HepG2 (cell line): ENCODE results near the gene WFDC10B. TPM values are rescaled to one million over a fixed set of nuclear protein-coding genes. Genes with fewer than 3 reads are reported as not detected.
A peak's percentile ranks its signal among the peaks of the same experiment; 100 is the strongest.

Experiments used
- ARID3A ChIP-seq: IDR thresholded peaks from 2 replicates; pipeline ENCODE4 v1.6.1; 2012; ENCODE audit warnings: low read depth, low read length, improper control_type of control experiment
- ARNT ChIP-seq: fragments of 450-650 bp; IDR thresholded peaks from 2 replicates; pipeline ENCODE4 v1.6.1; 2017
- BRF2 ChIP-seq: sonication (generic); formaldehyde crosslinking; IDR thresholded peaks from 2 replicates; pipeline ENCODE4 v1.8.1; 2022; ENCODE audit warnings: mild to moderate bottlenecking, missing genetic modification reagents
- DNMT1 ChIP-seq: sonication (generic); formaldehyde crosslinking; IDR thresholded peaks from 2 replicates; pipeline ENCODE4 v1.5.1; 2020; ENCODE audit warnings: mild to moderate bottlenecking, missing genetic modification reagents
- FOSL2 ChIP-seq: sonication (generic); formaldehyde crosslinking; IDR thresholded peaks from 2 replicates; pipeline ENCODE4 v1.4.0; 2020; ENCODE audit warnings: missing genetic modification reagents
- HNF4G ChIP-seq, 2 experiments: sonication (generic) in 1 of 2; formaldehyde crosslinking in 1 of 2; IDR thresholded peaks; 2 replicates each; pipeline versions ENCODE4 v1.4.0 to v1.6.1; 2011 to 2020; ENCODE audit warnings: borderline replicate concordance in 2 of 2, low read depth in 2 of 2, mild to moderate bottlenecking in 2 of 2, low read length in 1 of 2, missing genetic modification reagents in 1 of 2, moderate library complexity in 1 of 2
- NR2F1 ChIP-seq, 2 experiments: fragments of 450-650 bp in 1 of 2; formaldehyde crosslinking in 1 of 2; IDR thresholded peaks; 2 replicates each; pipeline versions ENCODE4 v1.5.0 to v1.6.1; 2016 to 2020; ENCODE audit warnings: mild to moderate bottlenecking in 1 of 2, missing compliant biosample characterization in 1 of 2, missing genetic modification reagents in 1 of 2, moderate library complexity in 1 of 2
- PRPF4 ChIP-seq: fragments of 200-400 bp; formaldehyde crosslinking; IDR thresholded peaks from 2 replicates; pipeline ENCODE4 v1.6.1; 2016; ENCODE audit warnings: low read length, low read depth; ENCODE audit not compliant: poor library complexity, severe bottlenecking
- REPIN1 ChIP-seq: sonication (generic); formaldehyde crosslinking; IDR thresholded peaks from 2 replicates; pipeline ENCODE4 v1.8.0; 2022; ENCODE audit warnings: missing genetic modification reagents, low read depth, mild to moderate bottlenecking, borderline replicate concordance
- SMC3 ChIP-seq: IDR thresholded peaks from 2 replicates; pipeline ENCODE4 v1.6.1; 2011; ENCODE audit warnings: low read length, improper control_type of control experiment
- SOX6 ChIP-seq, 2 experiments: fragments of 450-650 bp in 1 of 2; sonication (generic) in 1 of 2; formaldehyde crosslinking in 1 of 2; IDR thresholded peaks; 2 replicates each; pipeline versions ENCODE4 v1.4.0 to v1.6.1; 2017 to 2020; ENCODE audit warnings: antibody characterized with exemption in 1 of 2, mild to moderate bottlenecking in 1 of 2, missing genetic modification reagents in 1 of 2
- SP1 ChIP-seq, 2 experiments: fragments of 450-650 bp in 1 of 2; sonication (generic) in 1 of 2; formaldehyde crosslinking in 1 of 2; IDR thresholded peaks; 2 replicates each; pipeline versions ENCODE4 v1.4.0 to v1.6.1; 2016 to 2020; ENCODE audit warnings: missing genetic modification reagents in 1 of 2
- TFDP2 ChIP-seq: sonication (generic); formaldehyde crosslinking; IDR thresholded peaks from 2 replicates; pipeline ENCODE4 v1.4.0; 2020; ENCODE audit warnings: missing genetic modification reagents
- THAP7 ChIP-seq: sonication (generic); formaldehyde crosslinking; IDR thresholded peaks from 2 replicates; pipeline ENCODE4 v1.8.1; 2023; ENCODE audit warnings: mild to moderate bottlenecking, missing genetic modification reagents
- ZBTB34 ChIP-seq: sonication (generic); formaldehyde crosslinking; IDR thresholded peaks from 2 replicates; pipeline ENCODE4 v1.8.0; 2022; ENCODE audit warnings: mild to moderate bottlenecking, missing genetic modification reagents
- ZGPAT ChIP-seq: IDR thresholded peaks from 2 replicates; pipeline ENCODE4 v1.6.1; 2016; ENCODE audit warnings: mild to moderate bottlenecking
- ZMYM2 ChIP-seq: sonication (generic); formaldehyde crosslinking; IDR thresholded peaks from 2 replicates; pipeline ENCODE4 v1.8.0; 2022; ENCODE audit warnings: mild to moderate bottlenecking, missing genetic modification reagents
- ZMYM3 ChIP-seq: sonication (generic); formaldehyde crosslinking; IDR thresholded peaks from 2 replicates; pipeline ENCODE4 v1.5.1; 2020; ENCODE audit warnings: mild to moderate bottlenecking, missing genetic modification reagents
- ZNF264 ChIP-seq: sonication (generic); formaldehyde crosslinking; IDR thresholded peaks from 2 replicates; pipeline ENCODE4 v1.4.0; 2020; ENCODE audit warnings: missing genetic modification reagents
- ZNF546 ChIP-seq: sonication (generic); formaldehyde crosslinking; conservative IDR thresholded peaks from 2 replicates; pipeline ENCODE4 v1.8.1; 2023; ENCODE audit warnings: mild to moderate bottlenecking, missing genetic modification reagents
- ZNF652 ChIP-seq: IDR thresholded peaks from 2 replicates; pipeline ENCODE4 v1.6.1; 2016; ENCODE audit warnings: low read depth, borderline replicate concordance
- ZNF792 ChIP-seq: IDR thresholded peaks from 2 replicates; pipeline ENCODE4 v1.6.1; 2016
- polyA plus RNA-seq, 8 experiments: library from polyadenylated mRNA; depleted of rRNA in 3 of 8; stranded (reverse) in 7 of 8; unstranded in 1 of 8; fragments of >200 nt; fragmentation: Illumina TruSeq in 4 of 8; extraction: Trizol in 4 of 8; gene quantifications; 2 replicates each; pipeline versions ENCODE4 v1.2.1 to v1.2.3, GENCODE V29; 2011 to 2016; ENCODE audit warnings: low read depth in 4 of 8, missing spikeins in 1 of 8, mixed read lengths in 1 of 8; ENCODE audit not compliant: insufficient read depth in 1 of 8
- total RNA-seq, 5 experiments: library from RNA; depleted of rRNA; stranded (reverse); fragments of >200 nt; fragmentation: Illumina TruSeq; extraction: Trizol; gene quantifications; 2 replicates each; pipeline ENCODE4 v1.2.3, GENCODE V29; 2016; ENCODE audit warnings: low read depth in 1 of 5

WFDC10B gene
- total and polyA plus RNA-seq, 2 of the 13 experiments (the other 11 are each of a cell fraction or from before 2014, with no cell fraction given): 0.24 TPM; not detected in 1

- no peak for TF ChIP-seq ZNF652 (CRISPR knock-in tag)
- TF ChIP-seq ZNF792 (CRISPR knock-in tag): 0 out of 2 replicates have a peak, but pooled peaks have one; percentile 21
- TF ChIP-seq ZGPAT (CRISPR knock-in tag): peak; percentile 70; the same call in 1 of the 2 replicates
- no peak for TF ChIP-seq DNMT1 (CRISPR knock-in tag)
- no peak for TF ChIP-seq ZNF546 (CRISPR knock-in tag)
- TF ChIP-seq HNF4G (IDR thresholded peaks at IDR 0.05; ENCODE audit: borderline replicate concordance, low read depth, low read length): peak; percentile 90
- no peak for TF ChIP-seq HNF4G (CRISPR knock-in tag; IDR thresholded peaks at IDR 0.05; ENCODE audit: borderline replicate concordance, low read depth)
- no peak for TF ChIP-seq ARNT
- 0 out of 2 replicates have a peak, but pooled peaks have one; percentile 40 for TF ChIP-seq ZMYM2 (CRISPR knock-in tag)
- TF ChIP-seq FOSL2: peak; percentile 73
- no peak for TF ChIP-seq SP1 (IDR thresholded peaks at IDR 0.05)
- TF ChIP-seq SP1 (CRISPR knock-in tag; IDR thresholded peaks at IDR 0.05): no peak
- peak; percentile 17; the same call in 1 of the 2 replicates for TF ChIP-seq TFDP2 (CRISPR knock-in tag)
- peak; percentile 33; the same call in 1 of the 2 replicates for TF ChIP-seq SMC3
- peak; percentile 44 to 77; a peak in 2 of 4 replicates for TF ChIP-seq NR2F1 (CRISPR knock-in tag; IDR thresholded peaks at IDR 0.05)
- TF ChIP-seq ZBTB34 (CRISPR knock-in tag): peak; percentile 96
- no peak for TF ChIP-seq SOX6 (IDR thresholded peaks at IDR 0.05)
- peak; percentile 89 for TF ChIP-seq SOX6 (CRISPR knock-in tag; IDR thresholded peaks at IDR 0.05)
- TF ChIP-seq ZNF264: peak; percentile 64; the same call in 1 of the 2 replicates
- TF ChIP-seq ARID3A: peak; percentile 86
- peak; percentile 45; the same call in 1 of the 2 replicates for TF ChIP-seq ZMYM3 (CRISPR knock-in tag)
- TF ChIP-seq BRF2 (CRISPR knock-in tag): no peak
- TF ChIP-seq PRPF4: no peak
- TF ChIP-seq THAP7: no peak
- TF ChIP-seq REPIN1 (CRISPR knock-in tag): peak; percentile 96
These were observed 20.3 kb upstream of the WFDC10B start (continued) for GRCh38 chr20:45725134-45725533.
